Glutamatergic neuron (in vitro differentiated cells): ENCODE results near the gene FBXO8. TPM values are rescaled to one million over a fixed set of nuclear protein-coding genes. Genes with fewer than 3 reads are reported as not detected.

Experiments
- DNase-seq: peaks from one replicate; pipeline ENCODE4 v3.0.0; 2022
- H3K27ac Mint-ChIP-seq: one replicate; pipeline ENCODE4 v1.8.0; 2020; ENCODE audit warnings: mild to moderate bottlenecking, mixed read lengths, inconsistent platforms; ENCODE audit not compliant: unreplicated experiment
- H3K27me3 Mint-ChIP-seq: one replicate; pipeline ENCODE4 v1.8.0; 2020; ENCODE audit warnings: mild to moderate bottlenecking, moderate library complexity, mixed read lengths, inconsistent platforms; ENCODE audit not compliant: unreplicated experiment
- H3K36me3 Mint-ChIP-seq: one replicate; pipeline ENCODE4 v1.8.0; 2020; ENCODE audit warnings: mild to moderate bottlenecking, mixed read lengths, inconsistent platforms; ENCODE audit not compliant: unreplicated experiment
- H3K4me1 Mint-ChIP-seq: one replicate; pipeline ENCODE4 v1.8.0; 2020; ENCODE audit warnings: mild to moderate bottlenecking, low read depth, mixed read lengths, inconsistent platforms; ENCODE audit not compliant: unreplicated experiment
- H3K4me3 Mint-ChIP-seq: one replicate; pipeline ENCODE4 v1.8.0; 2020; ENCODE audit warnings: mild to moderate bottlenecking, mixed read lengths, inconsistent platforms; ENCODE audit not compliant: unreplicated experiment
- H3K9me3 Mint-ChIP-seq: one replicate; pipeline ENCODE4 v1.8.0; 2020; ENCODE audit warnings: mild to moderate bottlenecking, moderate library complexity, mixed read lengths, inconsistent platforms; ENCODE audit not compliant: unreplicated experiment
- CTCF ChIP-seq: fragments of 200-600 bp; sonication (generic); IDR thresholded peaks from one replicate; pipeline ENCODE4 v1.5.0; 2021; ENCODE audit not compliant: partially characterized antibody, unreplicated experiment
- total RNA-seq: library from RNA; stranded (reverse); fragmentation: NEBNext Ultra II Directional; extraction: Animal tissue kit (Norgen Biotek cat#: 25700); gene quantifications from one replicate; pipeline ENCODE4 v1.2.1, GENCODE V29; 2021; ENCODE audit not compliant: unreplicated experiment

The FBXO8 gene
- total RNA-seq, 1 donor from 2014 or later: 23.1 TPM

- peak; percentile 27 for DNase-seq
- H3K36me3 Mint-ChIP-seq: no peaks in the 10 kb centered on the region
- H3K4me3 Mint-ChIP-seq: peak overlapping the region; percentile 76
- peak overlapping the region; percentile 39 for H3K27ac Mint-ChIP-seq
- no peak for TF ChIP-seq CTCF
- H3K27me3 Mint-ChIP-seq: peaks cover 29% of the 10 kb centered on the region
- peaks cover 30% of the 10 kb centered on the region for H3K4me1 Mint-ChIP-seq
- H3K9me3 Mint-ChIP-seq: peaks cover 12% of the 10 kb centered on the region
Measured at GRCh38 chr4:174214101-174214878, 69.2 kb downstream of the FBXO8 start.

DNA sequence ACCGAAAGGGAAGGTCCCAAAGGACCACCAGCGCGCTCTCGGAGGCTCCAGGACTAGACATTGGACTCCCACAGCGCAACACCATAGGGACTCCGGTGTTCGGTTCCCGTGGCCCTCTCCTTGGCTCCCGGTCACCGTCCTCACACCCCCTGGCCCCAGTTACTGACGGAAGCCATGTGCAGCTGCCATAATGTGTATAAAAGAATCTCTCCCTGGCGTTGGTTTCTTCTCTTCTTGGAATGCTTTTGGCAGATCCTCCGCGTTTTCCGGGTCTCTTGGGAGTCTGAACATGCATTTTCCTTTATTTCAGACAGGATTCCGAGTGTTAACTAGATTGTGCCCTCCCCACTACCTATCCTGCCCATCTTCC lies 69.8 kb downstream of the FBXO8 start:
- H3K36me3 Mint-ChIP-seq: no peaks in the 10 kb centered on the region
- H3K4me3 Mint-ChIP-seq: peak overlapping the region; percentile 76
- peaks cover 28% of the 10 kb centered on the region for H3K27me3 Mint-ChIP-seq
- peaks cover 32% of the 10 kb centered on the region for H3K4me1 Mint-ChIP-seq
- H3K9me3 Mint-ChIP-seq: peaks cover 12% of the 10 kb centered on the region
- no peak for TF ChIP-seq CTCF
- DNase-seq: no peak
- no peak overlapping the region for H3K27ac Mint-ChIP-seq

DNA sequence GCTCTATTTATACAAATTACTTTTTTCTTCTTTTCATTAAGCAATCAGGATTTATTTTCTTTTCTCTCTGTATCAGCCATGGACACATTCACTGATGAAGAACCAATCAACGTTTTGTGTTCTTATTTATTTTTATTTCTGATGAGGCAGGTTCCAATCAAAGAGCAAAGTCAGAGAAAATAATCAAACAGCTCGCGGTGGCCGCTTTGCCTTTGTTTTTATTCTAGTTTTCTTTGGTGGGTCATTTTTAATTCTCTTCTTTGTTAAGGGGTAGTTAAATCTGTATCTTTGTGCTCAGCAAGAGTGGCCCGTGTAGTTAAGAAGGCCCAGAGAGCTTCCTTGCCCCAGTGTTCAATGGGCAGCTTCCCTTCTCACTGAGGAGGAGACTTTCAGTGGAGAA lies 71.4 kb downstream of the FBXO8 start:
- Mint-ChIP-seq H3K27ac (no peak overlapping the region), H3K9me3 (peaks cover 12% of the 10 kb centered on the region), H3K4me3 (peak overlapping the region; percentile 65), H3K4me1 (peaks cover 27% of the 10 kb centered on the region), H3K27me3 (peaks cover 22% of the 10 kb centered on the region), H3K36me3 (no peaks in the 10 kb centered on the region)
- DNase-seq: no peak
- TF ChIP-seq CTCF: no peak

DNA sequence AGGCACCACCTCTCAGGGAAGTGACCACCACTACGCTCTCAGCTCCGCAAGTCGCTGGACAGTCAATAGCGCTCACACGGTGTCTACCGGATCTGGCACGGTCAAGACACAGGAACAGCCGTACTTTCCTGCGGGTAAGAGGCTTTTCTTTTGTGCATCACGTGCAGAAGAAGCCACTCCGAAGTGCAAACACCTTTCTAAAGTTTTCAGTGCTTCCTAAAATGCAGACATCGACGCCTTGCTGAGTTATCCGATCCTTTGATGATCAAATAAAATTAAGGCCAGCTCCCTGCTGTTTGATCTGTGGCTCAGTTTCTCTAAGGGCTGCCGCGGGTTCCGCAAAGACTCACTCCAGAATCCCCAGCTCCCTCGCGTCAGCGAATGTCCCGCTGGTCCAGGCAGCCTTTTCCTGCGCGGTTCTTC lies 71.8 kb downstream of the FBXO8 start:
- Mint-ChIP-seq H3K4me3 (peak overlapping the region; percentile 65), H3K36me3 (no peaks in the 10 kb centered on the region), H3K4me1 (peaks cover 23% of the 10 kb centered on the region), H3K27me3 (peaks cover 18% of the 10 kb centered on the region), H3K9me3 (peaks cover 10% of the 10 kb centered on the region), H3K27ac (no peak overlapping the region)
- peak; percentile 18 for DNase-seq
- TF ChIP-seq CTCF: no peak

- Mint-ChIP-seq H3K9me3 (peaks cover 5% of the 10 kb centered on the region), H3K27me3 (peaks cover 15% of the 10 kb centered on the region)
- DNase-seq: no peak
Measured at GRCh38 chr4:174210952-174211490, 72.4 kb downstream of the FBXO8 start.

More at GRCh38 chr4:174210952-174211490, 72.4 kb downstream of the FBXO8 start:
- Mint-ChIP-seq H3K4me3 (no peak overlapping the region), H3K4me1 (peaks cover 23% of the 10 kb centered on the region), H3K36me3 (no peaks in the 10 kb centered on the region), H3K27ac (no peak overlapping the region)
- TF ChIP-seq CTCF: no peak
